HUES64 (cell line): Measurements from ENCODE around the gene RDX.

Source experiments
- H3K27ac ChIP-seq: 2 replicates; pipeline ENCODE4 v1.7.0; 2013; ENCODE audit warnings: low read depth, low read length, inconsistent platforms
- H3K27me3 ChIP-seq: 2 replicates; pipeline ENCODE4 v1.6.1; 2013; ENCODE audit warnings: mild to moderate bottlenecking, low read length; ENCODE audit not compliant: insufficient read depth
- H3K36me3 ChIP-seq: 2 replicates; pipeline ENCODE4 v1.6.1; 2013; ENCODE audit warnings: mild to moderate bottlenecking, low read length; ENCODE audit not compliant: insufficient read depth
- H3K4me1 ChIP-seq: 2 replicates; pipeline ENCODE4 v1.6.1; 2013; ENCODE audit warnings: mild to moderate bottlenecking, low read length, moderate library complexity; ENCODE audit not compliant: insufficient read depth
- H3K4me3 ChIP-seq: 2 replicates; pipeline ENCODE4 v1.5.1; 2013; ENCODE audit warnings: mild to moderate bottlenecking, low read length, moderate library complexity
- H3K9ac ChIP-seq: 2 replicates; pipeline ENCODE4 v1.6.1; 2013; ENCODE audit warnings: mild to moderate bottlenecking, low read depth, low read length
- H3K9me3 ChIP-seq: 2 replicates; pipeline ENCODE4 v1.6.1; 2013; ENCODE audit warnings: low read depth, low read length; ENCODE audit not compliant: insufficient read depth
- WGBS: fragments of 150-250, 120-280 bp; methylation state at CpG from one replicate; pipeline ENCODE4 v1.1.7; 2013; ENCODE audit warnings: missing lambda C conversion rate; 5-methylcytosine and 5-hydroxymethylcytosine counted together

RDX gene

DNA sequence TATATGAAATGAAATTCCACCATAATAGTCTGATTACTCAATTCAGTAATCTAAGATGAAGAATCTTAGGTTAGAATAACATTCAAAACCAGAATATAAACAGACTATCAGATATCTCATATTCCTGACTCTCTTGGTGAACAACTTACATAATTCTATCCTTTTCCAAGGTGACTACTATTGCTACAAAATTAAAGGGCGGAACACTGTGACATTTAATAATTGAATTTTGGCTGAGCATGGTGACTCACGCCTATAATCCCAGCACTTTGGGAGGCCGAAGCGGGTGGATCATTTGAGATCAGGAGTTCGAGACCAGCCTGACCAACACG, 34.4 kb downstream of the RDX start:
- H3K36me3 ChIP-seq, result peaks cover 70% of the 10 kb centered on the region
- no peaks in the 10 kb centered on the region for H3K27me3 ChIP-seq
- H3K4me1 ChIP-seq, result no peaks in the 10 kb centered on the region
- no peak overlapping the region for H3K27ac ChIP-seq
- H3K9me3 ChIP-seq, result no peaks in the 10 kb centered on the region
- H3K4me3 ChIP-seq, result no peak overlapping the region
- WGBS, result 96% methylated on average over 6 of the region's 6 CpGs
- H3K9ac ChIP-seq, result no peak overlapping the region

DNA sequence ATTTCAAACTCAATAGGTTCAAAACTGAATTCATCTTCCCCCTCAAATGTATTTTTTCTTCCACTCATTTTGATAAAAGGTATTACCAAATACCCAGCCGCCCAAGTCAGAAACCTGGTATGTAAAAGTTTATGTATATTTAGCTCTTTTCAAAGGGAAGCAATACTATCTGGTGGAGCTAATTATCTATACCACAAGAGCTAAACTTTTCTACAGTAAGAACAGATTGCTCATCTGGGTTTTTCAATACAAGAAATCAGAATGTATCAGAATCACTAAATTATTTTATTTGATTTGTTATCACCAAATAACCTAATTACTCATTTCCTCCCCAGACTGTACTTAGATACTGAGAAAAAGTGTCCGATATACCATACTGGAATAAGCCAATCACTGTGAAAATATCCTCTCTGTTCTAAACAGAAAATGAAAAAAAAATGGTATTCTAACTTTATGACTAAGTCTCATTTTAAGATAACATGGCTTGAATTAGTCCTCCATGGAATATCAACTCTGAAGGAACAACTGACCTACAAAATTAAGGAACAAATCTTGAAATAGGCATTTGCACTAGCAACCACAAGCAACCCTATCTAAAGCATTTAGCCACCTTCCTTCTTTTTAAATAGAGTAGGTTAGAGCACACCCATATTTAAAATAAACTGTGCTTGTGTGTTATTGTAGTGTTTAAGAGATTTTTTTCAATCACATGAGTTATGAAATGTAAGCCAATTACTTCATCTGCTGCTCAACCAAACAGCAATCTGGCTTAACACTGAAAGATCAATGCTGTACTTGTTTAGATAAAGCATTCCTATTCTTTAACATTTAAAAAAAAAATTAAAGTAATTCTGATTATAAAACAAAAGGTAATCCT, 35.0 kb downstream of the RDX start:
- Histone ChIP-seq H3K27me3 (no peaks in the 10 kb centered on the region), H3K9ac (no peak overlapping the region), H3K36me3 (peaks cover 74% of the 10 kb centered on the region), H3K4me3 (no peak overlapping the region), H3K27ac (no peak overlapping the region), H3K4me1 (no peaks in the 10 kb centered on the region), H3K9me3 (no peaks in the 10 kb centered on the region)
- WGBS, result 100% methylated on average over 1 of the region's 2 CpGs

DNA sequence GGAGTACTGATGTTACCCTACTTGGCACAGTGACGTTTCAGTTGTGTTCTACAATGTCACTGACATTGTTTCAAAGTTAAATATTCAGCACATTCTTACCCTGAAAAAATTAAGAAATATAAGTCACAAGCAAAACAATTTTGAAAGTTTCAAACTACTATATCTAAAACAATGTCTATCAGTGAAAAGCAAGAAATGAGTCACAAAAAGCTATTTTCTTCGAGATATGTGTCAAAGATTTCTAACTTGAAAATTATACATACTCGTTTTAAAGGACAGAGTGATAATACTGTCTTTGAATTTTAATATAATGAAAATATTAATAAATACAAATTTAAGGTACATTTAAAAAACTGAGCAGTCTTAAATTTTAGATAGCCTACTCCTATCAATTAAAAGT, 42.9 kb downstream of the RDX start:
- WGBS, result 100% methylated on average over 2 of the region's 3 CpGs
- Histone ChIP-seq H3K9me3 (no peaks in the 10 kb centered on the region), H3K27me3 (no peaks in the 10 kb centered on the region), H3K4me3 (no peak overlapping the region), H3K27ac (no peak overlapping the region), H3K4me1 (no peaks in the 10 kb centered on the region), H3K9ac (no peak overlapping the region), H3K36me3 (peaks cover 98% of the 10 kb centered on the region)

DNA sequence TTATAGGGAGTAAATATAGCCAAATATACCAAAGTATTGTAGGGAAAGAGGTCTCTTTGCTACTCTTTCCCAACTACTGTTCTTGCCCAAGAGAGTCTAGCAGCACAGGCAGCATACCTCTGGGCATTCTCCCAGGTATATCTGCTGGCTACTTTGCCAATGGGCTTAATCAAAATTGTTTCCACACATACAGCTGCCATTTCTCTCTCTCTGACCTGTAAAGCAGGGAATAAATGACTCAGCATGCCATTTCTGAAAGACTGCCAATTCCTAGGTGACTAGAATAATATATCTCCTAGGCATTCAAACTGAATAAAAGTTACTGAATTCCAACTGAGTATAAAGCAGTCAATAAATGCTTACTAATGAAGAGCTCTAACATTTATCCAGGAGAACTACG, 44.6 kb downstream of the RDX start:
- H3K4me1 ChIP-seq, result no peaks in the 10 kb centered on the region
- H3K27ac ChIP-seq, result no peak overlapping the region
- no peaks in the 10 kb centered on the region for H3K9me3 ChIP-seq
- no peak overlapping the region for H3K4me3 ChIP-seq
- no peaks in the 10 kb centered on the region for H3K27me3 ChIP-seq
- H3K9ac ChIP-seq, result no peak overlapping the region
- peaks cover 98% of the 10 kb centered on the region for H3K36me3 ChIP-seq
- WGBS, result 100% methylated on average over 1 of the region's 1 CpG

DNA sequence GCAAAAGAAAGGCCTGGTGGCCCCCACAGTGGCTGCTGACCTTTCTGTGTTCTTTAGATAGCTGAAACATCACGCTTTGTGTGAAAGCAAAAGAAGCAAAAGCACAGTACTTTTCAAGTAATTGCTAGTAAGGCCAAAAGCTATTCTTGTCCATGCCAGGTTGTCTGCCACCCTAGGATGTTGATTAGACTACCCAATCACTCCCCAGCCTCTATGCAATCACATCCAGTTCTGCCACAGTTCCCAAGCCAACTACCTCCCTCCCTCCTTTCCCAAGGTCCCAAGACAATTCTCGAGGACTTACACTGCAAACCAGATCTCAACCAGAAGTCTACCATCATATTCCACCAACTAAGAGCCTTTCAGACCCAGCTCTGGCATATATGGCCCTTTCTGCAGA, 46.2 kb downstream of the RDX start:
- WGBS, result 89% methylated on average over 2 of the region's 2 CpGs
- H3K9me3 ChIP-seq, result no peaks in the 10 kb centered on the region
- H3K4me1 ChIP-seq, result no peaks in the 10 kb centered on the region
- H3K27me3 ChIP-seq, result no peaks in the 10 kb centered on the region
- H3K36me3 ChIP-seq, result peaks cover 98% of the 10 kb centered on the region
- H3K9ac ChIP-seq, result no peak overlapping the region
- no peak overlapping the region for H3K27ac ChIP-seq
- H3K4me3 ChIP-seq, result no peak overlapping the region

DNA sequence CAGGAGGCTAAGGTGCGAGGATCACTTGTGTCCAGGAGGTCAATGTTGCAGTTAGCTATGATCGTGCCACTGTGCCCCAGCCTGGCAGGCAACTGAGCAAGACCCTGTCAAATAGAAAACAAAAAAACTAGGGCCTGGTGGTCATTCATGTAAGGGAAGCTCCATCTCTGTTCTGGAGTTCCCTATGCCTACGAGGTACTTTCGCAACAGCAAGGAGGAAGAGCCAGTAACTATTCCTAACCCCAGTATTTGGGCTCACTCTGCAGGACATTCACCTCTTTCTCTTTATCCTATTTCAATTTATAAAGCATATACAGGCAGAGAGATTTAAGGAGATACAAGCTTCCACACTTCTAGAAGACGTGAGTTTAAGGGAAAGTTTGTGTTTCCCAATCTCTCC, 46.6 kb downstream of the RDX start:
- Histone ChIP-seq H3K36me3 (peaks cover 97% of the 10 kb centered on the region), H3K4me3 (no peak overlapping the region), H3K27me3 (no peaks in the 10 kb centered on the region), H3K27ac (no peak overlapping the region), H3K9me3 (no peaks in the 10 kb centered on the region), H3K9ac (no peak overlapping the region), H3K4me1 (no peaks in the 10 kb centered on the region)
- 97% methylated on average over 5 of the region's 5 CpGs for WGBS

DNA sequence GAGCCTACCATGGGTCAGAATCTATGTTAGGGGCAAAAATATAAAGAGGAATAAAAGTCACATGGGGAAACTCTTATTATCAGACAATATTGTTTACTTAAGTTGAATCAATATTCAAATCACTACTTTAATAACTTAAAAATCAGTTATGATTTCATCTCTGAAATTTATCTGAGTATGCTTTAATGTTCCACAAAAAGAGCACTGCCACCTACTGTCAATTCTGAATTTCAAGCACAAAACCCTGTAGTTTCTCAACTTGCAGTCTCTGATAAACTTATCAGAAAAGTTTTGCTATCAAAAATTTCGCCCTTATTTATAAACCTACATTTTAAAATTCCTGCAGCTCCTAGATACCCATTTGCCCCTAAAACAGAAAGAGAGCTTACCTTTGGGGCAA, 47.3 kb downstream of the RDX start:
- Histone ChIP-seq H3K4me1 (no peaks in the 10 kb centered on the region), H3K27ac (no peak overlapping the region), H3K4me3 (no peak overlapping the region), H3K36me3 (peaks cover 96% of the 10 kb centered on the region), H3K9ac (no peak overlapping the region), H3K27me3 (no peaks in the 10 kb centered on the region), H3K9me3 (no peaks in the 10 kb centered on the region)
- 89% methylated on average over 1 of the region's 1 CpG for whole genome bisulfite sequencing

DNA sequence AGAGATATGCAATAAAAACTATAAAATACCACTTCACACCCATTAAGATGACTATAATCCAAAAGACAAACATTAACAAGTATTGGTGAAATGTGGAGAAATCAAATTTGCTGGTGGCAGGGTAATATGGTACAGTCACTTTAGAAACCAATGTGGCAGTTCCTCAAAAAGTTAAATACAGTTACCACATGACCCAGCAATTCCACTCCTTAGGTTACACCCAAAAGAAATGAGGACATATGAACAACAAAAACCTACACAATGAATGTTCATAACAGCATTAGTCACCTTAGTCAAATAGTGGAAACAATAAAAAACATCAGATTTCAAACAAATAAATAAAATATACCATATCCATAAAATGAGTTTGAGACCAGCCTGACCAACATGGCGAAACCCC, 52.6 kb downstream of the RDX start:
- Histone ChIP-seq H3K9me3 (no peaks in the 10 kb centered on the region), H3K27ac (no peak overlapping the region), H3K4me1 (no peaks in the 10 kb centered on the region), H3K9ac (no peak overlapping the region), H3K4me3 (no peak overlapping the region), H3K36me3 (peaks cover 67% of the 10 kb centered on the region), H3K27me3 (no peaks in the 10 kb centered on the region)
- 100% methylated on average over 1 of the region's 1 CpG for WGBS

DNA sequence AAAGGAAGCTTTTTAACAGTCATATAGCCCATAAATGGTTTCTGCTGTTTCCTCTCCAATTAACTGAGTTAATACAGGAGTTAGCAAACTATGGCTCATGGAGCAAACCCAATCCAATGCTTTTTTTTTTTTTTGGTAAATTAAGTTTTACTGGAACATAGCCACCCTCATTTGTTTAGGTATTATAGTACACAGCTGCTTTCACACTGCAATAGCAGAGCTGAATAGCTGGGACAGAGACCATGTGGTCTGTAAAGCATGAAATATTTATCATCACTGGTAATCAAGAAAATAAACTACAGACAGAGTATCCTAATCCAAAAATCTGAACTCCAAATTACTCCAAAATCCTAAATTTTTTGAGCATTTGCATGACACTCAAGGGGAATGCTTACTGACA, 53.7 kb downstream of the RDX start:
- H3K27ac ChIP-seq, result no peak overlapping the region
- no peaks in the 10 kb centered on the region for H3K9me3 ChIP-seq
- no peak overlapping the region for H3K4me3 ChIP-seq
- H3K9ac ChIP-seq, result no peak overlapping the region
- no peaks in the 10 kb centered on the region for H3K4me1 ChIP-seq
- peaks cover 67% of the 10 kb centered on the region for H3K36me3 ChIP-seq
- no peaks in the 10 kb centered on the region for H3K27me3 ChIP-seq

DNA sequence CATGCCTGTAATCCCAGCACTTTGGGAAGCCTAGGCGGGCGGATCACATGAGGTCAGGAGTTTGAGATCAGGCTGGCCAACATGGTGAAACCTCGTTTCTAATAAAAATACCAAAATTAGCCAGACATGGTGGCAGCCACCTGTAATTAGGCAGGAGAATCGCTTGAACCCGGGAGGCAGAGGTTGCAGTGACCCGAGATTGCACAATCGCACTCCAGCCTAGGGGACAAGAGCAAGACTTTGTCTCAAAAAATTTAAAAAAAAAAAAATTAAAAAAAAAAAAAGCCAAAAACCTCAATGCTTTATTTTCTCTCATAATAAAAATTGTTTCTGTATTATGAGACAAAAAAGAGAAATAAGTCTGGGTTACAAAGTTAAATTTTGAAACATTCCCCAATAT, 54.2 kb downstream of the RDX start:
- H3K4me3 ChIP-seq, result no peak overlapping the region
- H3K9ac ChIP-seq, result no peak overlapping the region
- no peak overlapping the region for H3K27ac ChIP-seq
- H3K27me3 ChIP-seq, result no peaks in the 10 kb centered on the region
- H3K36me3 ChIP-seq, result peaks cover 67% of the 10 kb centered on the region
- H3K4me1 ChIP-seq, result no peaks in the 10 kb centered on the region
- no peaks in the 10 kb centered on the region for H3K9me3 ChIP-seq
- WGBS, result 99% methylated on average over 7 of the region's 7 CpGs

DNA sequence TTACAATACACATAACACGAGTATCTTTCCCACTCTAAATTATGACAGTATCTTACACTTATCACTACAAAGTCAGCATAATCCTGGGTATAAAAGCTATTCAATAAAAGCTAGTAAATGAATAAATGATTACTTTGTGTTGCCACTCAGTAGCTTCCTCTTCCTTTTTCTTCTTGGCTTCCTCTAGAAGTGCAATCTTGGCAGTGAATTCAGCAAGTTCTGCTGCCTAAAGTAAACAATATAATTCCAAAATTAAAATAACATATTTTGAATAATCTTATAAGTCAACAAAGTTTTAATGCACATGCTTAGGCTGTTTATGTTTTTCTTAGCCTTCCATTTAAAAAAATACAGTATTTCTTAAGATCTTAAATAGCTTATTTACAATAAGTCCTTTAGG, 60.4 kb downstream of the RDX start:
- no peak overlapping the region for H3K27ac ChIP-seq
- no CpG with 5 or more reads among the region's 1 CpG for WGBS
- peaks cover 84% of the 10 kb centered on the region for H3K36me3 ChIP-seq

DNA sequence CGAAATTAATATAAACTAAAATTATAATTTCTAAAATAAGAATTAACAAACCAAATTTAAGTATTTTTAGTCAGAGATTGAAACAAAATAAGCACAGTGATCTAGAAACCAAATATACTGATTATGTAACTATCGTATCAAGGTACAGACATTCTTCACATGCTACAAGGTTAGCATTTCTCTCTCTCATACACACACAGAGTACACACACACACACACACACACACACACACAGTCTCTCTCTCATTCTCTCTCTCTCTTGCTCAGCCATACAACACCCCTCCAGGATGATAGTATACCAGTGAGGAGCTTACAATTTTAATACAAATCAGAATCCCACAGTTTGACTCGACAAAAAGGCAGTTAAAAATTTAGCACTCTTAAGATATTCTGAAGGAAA, 66.0 kb downstream of the RDX start:
- no peaks in the 10 kb centered on the region for H3K27me3 ChIP-seq
- H3K9ac ChIP-seq, result no peak overlapping the region
- H3K27ac ChIP-seq, result no peak overlapping the region
- peaks cover 85% of the 10 kb centered on the region for H3K36me3 ChIP-seq
- H3K4me1 ChIP-seq, result no peaks in the 10 kb centered on the region
- H3K4me3 ChIP-seq, result no peak overlapping the region
- 100% methylated on average over 2 of the region's 3 CpGs for WGBS
- no peaks in the 10 kb centered on the region for H3K9me3 ChIP-seq

More for the DNA sequence above, 60.4 kb downstream of the RDX start:
- Histone ChIP-seq H3K9ac (no peak overlapping the region), H3K4me1 (no peaks in the 10 kb centered on the region), H3K4me3 (no peak overlapping the region), H3K9me3 (no peaks in the 10 kb centered on the region), H3K27me3 (no peaks in the 10 kb centered on the region)
